Stimulated activated CD4-positive, alpha-beta T cell treated with anti-CD3 and anti-CD28 coated beads, Interleukin-4, amount 100 ng/mL, for 24 hours (primary cell): ENCODE data around the gene GAMT.

Source experiments
- DNase-seq: peaks from one replicate; pipeline ENCODE4 v3.0.0-alpha.2; 2020

The GAMT gene

DNA sequence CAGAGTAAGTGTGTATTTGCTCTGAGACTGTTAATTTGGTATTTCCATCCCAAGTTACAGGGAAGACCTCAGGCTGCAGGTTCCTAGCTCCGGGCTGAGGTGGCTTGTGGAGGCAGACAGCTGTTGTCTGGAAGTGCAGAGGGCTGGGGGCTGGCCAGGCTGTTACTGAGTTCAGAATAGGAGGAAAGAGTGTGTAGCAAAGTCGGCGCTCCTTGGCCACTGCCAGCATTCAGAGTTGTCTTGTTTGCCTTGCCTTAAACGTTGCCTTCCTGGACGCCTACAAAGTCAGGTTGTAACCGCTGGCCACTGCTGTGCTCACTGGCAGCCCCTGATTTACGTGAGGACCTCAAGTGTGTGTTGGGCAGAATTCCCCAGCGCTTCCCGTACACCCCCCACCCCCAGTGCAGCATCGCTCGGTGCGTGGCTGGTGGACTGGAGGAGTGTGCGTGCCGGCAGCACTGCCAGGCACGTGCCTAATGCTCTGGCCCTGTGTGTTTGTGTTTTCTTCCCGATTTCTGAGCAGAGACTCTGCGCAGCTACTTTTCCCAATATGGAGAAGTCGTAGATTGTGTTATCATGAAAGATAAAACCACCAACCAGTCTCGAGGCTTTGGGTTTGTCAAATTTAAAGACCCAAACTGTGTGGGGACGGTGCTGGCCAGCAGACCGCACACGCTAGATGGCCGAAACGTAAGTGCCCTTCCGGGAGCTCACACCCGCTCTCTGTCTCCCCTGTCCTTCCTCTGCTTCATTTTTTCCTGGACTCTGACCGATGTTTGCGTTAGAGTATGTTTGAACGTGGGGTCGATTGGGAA lies 16.5 kb upstream of the GAMT start:
- DNase-seq: no peak

DNA sequence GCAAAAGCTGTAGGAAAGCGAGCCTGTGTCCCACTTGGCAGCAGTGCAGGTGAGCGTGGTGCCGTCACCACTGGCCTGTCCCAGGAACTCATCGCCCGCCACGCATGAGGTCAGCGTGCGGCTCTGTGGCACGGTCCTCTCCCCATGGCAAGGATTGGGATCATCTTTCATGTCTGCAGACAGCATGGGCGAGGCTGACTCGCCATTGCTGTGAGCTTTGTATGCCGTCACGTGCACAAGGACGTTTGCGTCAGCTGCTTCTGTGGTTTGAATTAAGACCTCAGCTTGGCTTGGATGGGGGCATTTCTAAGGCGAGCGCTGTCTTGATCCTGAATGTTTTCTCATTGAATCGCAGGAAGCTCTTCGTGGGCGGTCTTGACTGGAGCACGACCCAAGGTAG lies 15.8 kb upstream of the GAMT start:
- no peak for DNase-seq

DNA sequence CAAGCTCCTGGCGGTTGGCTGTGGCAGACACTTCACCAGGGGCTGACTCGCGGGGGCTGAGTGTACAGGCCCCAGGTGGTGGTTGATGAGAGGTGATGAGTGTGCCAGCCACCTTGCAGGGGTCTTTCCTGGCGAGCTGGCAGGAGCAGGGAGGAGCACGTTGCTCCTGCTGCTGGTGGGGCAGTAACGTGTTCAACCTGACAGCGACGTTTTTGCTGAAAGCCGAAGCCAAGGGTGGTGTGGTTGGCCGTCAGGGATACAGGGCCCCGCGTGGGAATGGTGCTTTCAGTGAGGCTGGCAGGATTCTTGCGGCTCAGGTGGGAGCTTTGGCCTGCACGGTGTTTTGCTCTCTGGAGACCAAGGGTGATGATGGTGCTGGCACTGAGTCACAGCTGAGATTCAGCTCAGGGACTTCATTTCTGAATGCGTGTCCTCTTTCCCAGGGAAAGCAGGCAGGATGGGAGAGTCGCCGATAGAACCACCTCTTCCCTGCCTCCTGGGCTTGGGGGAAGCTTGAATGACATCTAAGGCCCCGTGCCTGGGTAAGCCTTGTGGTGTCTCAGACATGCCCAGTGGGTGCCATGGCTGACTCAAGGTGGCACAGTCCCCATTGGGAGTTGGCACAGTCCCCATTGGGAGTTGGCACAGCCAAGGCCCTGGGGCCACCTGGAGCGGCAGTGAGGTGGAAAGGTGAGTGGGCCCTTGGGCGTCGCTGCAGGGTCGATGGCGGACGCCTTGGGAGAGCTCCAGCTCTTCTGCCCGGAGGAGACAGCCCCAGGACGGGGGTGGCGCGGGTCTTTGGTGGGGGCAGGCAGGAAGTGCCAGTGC lies 14.9 kb upstream of the GAMT start:
- DNase-seq: no peak

DNA sequence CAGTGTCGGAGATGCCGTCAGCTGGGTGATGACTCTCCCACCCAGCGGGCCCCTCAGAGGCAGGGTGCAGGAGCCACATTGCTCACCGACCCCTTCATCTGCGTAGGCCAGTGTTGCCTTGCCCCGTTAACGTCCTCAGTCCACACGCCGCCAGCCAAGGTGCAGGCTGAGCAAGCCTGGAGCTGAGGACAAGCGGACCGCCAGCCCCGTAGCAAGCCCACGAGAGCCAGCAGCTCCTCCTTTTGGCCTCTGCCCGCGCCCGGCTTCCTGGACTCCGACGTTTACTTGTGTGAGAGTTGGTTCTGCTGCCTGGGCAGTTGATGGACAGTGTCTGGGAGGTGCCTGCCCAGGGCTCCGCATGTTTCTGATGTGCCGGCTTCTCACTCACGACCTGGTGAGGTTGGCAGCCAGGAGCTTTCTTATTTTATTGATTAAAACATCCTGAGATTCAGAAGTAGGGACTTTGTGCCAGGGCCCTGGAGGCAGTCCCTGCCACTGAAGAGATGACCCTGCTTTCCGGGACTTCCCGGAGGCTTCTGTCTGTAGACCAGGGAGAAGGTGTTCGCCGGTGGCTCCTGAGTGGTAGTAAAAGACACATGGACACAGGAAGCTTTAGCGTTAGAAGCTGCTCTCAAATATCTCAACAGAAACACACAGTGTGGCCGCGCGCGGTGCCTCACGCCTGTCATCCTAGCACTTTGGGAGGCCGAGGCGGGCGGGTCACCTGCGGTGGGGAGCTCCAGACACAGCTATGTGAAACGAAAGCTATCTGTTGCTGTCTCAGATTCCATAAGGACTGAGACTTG lies 11.9 kb upstream of the GAMT start:
- DNase-seq: no peak

DNA sequence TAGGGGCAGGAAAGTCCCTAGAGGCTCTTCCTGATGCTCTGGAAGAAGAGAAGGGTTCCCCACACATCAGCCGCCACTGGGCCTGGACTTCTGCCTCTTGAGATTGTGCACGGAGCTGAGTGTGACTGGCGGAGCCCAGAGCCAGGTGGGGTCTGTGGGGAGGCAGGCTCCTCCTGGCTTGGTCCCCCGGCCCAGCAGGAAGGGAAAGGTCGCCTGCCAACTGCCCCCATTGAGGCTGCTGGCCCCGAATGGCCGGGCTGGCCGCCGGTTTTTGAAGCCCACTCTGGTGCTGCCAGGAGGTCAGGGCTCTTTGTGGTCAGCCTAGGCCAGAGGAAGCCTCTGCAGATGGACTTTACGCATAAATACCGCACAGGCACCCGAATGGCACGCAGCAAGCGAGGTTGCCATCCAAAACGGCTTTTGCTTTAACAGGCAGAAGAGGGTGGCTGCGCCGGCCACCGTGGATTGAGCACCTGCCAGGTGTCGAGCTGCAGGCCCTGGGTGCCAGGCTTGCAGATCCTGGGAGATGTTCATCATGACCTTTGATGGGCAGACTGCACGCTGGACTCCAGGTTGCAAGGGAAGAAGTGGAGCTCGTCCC lies 11.1 kb upstream of the GAMT start:
- DNase-seq: no peak

DNA sequence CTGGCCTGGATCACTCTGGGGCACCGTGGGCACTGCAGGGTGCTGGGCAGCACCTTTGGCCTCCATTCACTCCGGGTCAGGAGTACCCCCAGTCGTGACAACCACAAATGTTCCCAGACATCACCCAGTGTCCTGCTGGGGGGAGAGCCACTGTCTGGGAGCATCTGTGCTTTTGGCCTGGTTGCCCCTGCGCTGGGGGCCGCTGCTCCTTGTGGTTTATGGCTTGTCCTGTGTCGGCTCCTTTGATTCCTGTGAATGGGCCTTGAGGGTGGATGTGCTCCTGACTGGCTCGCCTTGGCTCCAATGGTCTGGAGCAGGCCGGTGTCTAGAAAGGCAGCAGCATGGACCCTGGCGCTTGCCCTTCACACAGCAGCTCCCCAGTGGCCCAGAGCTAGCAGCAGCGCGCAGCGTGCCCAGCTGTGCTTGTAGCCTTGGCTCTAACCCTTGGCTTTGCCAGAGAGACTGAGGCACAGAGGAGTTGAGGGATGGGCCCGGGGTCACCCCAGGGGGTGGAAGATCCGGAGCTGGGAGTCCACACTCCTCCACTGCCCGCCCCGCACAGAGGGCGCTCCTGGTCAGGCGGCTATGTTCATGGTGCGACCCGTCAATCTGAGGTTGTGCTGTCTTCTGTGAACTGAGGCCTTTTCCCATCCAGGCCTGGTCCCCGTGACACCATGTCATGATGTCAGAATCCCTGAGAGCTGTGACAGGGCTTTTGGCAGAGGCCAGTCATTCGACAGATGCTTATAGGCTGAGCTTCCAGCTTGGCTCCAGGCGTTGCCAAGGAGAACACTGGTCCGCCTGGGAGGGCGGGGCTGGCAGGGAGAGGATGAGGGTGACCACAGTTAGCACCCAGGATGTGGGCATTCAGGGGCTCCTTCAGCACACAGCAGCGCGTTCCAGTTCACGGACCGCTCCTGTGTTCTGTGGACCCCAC lies 10.2 kb upstream of the GAMT start:
- no peak for DNase-seq

DNA sequence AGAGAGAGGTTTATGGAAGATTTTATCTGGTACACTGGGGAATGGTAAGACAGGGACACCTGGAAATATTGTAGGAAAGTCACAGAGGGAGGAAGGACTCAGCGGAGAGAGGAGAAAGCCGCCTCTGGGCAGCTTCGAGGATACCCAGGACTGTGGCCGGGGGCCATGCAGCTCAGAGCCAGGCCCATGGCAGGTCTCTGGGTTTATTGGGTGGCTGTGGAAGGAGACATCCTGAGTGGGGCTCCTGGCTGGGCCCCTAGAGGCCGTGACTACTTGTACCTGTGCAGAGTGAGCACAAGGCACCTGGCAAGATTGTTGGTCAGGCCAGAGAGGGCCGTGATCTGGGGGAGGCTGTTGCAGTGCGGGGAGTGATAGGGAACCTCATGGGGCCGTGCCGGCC lies 9.4 kb upstream of the GAMT start:
- DNase-seq: no peak

DNA sequence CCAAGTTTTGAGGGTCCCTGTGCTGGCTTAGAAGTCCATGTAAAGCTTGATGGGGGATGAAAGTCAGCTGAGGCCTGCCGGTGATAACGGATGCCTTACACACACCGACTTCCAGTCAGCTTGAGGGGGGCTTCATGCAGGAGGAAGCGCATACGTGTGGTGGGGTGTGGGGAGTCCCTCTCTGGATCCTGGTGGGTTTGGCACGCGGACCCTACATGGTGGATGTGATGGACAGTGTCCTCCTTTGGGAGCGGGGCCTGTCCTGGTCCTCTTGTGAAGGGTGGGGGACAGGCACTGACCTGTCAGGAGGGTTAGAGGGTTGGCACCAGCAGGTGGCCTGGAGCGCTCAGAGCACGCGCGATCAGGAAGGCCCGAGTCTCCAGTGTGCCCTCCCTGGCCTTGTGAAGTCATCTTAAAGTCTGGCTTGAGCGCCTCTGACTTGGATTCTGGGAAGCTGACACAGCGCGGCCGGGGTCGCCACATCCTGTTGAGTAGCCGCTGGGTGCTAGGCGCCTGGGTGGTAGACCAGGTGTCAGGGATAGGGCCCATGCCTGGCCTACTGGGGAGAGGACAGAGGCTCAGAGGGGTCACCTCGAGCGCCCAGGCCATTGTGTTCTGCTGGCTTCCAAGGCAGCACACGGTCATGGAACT lies 8.9 kb upstream of the GAMT start:
- DNase-seq: no peak

DNA sequence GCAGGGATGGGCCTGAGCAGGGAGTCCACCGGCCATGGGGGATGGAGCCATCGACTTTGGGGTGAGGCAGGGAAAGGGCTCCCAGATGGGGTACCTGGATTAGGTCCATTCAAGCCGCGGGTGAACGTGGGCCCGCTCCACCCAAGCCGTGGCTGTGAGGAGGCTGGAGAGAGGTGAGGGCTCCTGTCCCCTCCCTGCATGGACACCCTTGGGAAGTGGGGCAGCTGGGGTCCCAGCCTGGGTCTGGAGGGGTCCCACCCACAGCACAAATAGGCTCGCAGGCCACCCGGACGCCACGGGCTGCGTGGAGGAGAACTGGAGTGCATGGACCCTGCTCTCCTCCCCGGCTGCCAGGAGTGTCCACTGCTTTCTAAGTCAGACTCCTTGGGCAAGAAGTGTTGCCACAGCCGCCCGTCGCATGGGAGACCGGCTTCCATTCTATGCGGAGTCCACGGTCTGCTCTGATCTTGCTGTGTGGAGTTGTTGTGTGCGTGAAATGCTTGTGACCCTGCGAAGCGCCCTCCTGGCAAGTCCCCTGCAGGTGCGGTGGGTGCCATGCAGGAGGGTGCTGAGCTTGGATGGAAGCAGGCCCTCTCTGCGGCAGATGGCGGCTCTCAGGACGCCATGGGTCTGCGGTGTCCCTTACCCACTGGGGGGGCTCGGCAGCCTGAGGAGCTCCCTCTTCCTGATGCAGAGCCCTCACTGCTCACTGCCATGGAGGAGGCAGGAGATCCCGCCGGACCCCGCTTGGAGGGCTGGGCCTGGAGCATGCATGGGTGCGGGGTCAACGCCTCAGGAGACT lies 8.1 kb upstream of the GAMT start:
- DNase-seq: no peak

DNA sequence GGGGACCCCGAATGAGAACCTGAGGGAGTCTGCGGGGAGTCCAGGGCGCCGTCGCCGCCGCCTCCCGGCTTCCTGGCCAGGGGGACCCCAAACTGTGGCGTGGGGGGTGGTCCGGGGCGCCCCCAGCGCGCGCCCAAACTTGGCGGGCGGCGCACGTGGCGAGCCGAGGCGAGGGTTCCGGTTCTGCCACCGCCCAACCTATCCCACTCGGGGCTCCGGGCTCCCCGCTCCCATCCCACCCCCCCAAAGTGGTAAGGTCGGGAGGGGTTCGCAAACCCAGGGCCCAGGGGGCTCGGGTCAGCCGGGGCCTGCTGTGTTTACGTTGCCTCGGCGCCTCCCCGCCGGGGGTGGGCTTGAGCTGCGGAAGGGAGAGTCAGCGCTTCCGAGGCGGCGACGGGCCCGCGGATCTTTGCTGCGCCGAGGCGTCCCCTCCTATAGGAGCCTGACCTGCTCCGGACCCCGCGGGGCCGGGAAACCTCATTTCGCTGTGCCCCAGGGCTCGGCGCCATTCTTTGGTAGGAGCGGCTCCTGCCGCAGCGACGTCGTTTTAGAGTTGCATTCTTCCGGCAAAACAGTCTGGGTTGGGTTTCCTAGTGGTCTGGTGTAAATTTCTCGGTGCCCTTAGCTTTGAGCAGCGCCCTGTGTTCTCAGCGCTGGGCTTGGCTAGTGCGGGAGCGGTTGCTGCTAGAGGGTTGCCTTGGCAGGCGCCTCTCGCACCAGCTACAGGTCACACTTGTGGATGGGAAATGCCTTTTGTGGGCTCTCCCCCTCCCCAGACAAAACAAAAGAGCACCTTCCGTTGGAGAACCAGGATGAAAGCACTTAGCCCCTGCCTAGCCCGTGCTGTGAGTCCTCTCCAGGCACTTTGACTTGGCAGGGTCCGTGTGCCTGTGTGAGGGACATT lies 7.2 kb upstream of the GAMT start:
- DNase-seq: peak; percentile 63

DNA sequence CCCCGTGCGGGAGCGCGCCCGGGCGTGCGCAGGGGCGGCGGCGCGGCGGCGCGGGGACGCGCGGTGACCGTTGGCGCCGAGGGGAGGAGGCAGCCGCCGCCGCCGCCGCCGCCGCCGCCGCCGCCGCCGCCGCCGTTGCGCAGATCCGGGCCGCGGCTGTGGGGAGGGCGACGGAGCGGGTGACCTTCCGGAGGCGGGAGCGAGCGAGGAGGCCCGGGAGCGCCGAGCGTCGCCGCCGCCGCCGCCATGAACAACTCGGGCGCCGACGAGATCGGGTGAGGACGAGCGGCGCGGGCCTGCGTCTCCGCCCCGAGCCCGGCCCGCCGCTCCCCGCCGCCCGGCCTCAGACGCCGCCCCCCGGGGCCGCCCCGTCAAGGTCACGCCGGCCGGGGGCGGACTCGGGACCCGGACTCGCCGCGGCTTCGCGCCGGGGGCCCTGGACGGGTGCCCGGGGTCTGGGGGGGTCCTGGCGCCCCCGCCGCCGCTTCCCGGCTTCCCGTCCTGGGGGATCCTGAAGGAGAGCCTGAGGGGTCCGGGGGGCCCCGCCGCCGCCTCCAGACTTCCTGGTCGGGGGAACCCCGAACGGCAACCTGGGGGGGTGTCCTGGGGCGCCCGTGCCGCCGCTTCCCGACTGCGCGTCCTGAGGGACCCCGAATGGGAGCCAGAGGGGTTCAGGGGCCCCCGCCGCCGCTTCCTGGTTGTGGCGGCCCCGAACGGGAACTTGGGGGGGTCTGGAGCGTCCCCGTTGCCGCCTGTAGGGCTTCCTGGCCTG lies 6.4 kb upstream of the GAMT start, which contains the start of gene DAZAP1:
DAZAP1 (plus strand) TSS at position 59 of the 772 bp plus-strand sequence; CDS start at position 247, 188 bp downstream.
- peak; percentile 35 for DNase-seq

DNA sequence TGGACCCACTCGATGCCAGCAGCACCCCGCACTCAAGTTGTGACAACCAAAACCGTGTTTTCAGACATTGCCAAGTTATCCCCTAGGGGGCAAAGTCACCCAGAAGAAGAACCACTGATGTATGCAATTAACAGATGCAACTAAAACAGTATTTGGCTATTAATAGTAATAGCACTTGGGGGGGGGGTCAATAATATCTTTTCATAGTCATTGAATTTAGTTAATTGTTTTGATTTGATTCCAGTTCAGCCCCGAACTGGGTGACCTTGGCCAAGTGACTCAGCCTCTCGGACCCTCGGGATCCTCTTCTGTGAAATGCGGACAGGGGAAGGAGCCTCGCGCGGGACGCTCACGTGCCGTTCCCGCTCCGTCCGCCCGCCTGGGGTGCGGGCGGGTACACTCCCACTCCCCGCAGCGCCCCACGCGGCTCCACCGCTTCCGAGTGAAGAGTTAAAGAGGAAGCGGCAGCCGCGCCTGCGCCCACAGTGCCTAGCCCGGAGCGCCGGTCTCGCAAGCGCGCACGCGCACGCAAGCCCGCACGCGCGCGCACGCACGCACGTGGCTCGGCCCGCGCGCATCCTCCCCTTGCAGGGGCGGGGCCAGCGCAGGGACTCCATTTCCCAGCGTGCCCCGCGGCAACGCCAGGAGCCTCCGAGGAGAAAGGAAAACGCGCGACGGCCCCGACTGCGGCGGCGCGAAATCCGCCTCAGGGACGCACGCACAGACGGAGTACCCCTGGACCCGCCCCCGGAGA lies 5.6 kb upstream of the GAMT start:
- DNase-seq: peak; percentile 99

DNA sequence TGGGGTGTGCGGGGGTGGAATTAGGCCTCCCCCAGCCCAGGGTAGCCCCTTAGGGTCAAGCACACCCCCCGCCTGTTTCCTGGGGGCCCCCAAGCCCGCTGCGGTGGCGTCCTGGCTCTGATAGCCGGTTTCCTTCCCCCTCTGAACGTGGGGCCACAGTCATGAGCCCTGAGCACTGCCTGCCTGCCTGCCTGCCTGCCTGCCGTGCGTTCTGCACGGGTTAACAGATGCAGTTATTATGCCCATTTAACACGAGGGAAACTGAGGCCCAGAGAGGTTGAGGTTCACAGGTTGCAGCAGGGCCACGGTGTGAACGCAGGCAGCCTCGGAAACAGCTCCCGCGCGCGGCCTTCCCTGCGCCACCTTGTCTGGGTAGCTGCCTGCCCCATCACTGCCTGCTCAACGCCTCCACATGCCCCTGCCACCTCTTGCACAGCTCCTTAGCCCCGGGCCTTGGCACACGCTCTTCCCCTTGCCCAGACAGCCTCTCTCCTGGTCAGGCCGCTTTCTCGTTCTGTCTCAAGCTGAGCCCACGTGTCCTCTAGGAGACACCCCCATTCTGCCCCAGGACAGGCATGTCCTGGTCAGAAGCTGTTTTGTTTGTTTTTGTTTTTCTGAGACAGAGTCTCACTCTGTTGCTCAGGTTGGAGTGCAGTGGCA lies 1.2 kb upstream of the GAMT start:
- no peak for DNase-seq

DNA sequence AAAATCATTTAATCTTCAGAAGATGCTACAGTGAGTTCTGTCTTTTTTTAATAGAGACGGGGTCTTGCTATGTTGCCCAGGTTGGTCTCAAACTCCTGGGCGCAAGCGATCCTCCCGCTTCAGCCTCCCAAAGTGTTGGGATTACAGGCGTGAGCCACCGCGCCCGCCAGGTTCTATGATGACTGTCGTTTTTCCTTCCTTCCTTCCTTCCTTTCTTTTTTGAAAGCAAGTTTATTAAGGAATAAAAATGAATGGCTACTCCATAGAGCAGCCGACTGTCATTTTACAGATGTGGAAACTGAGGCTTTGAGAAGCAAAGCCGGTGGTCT lies 511 bp upstream of the GAMT start:
- no peak for DNase-seq

DNA sequence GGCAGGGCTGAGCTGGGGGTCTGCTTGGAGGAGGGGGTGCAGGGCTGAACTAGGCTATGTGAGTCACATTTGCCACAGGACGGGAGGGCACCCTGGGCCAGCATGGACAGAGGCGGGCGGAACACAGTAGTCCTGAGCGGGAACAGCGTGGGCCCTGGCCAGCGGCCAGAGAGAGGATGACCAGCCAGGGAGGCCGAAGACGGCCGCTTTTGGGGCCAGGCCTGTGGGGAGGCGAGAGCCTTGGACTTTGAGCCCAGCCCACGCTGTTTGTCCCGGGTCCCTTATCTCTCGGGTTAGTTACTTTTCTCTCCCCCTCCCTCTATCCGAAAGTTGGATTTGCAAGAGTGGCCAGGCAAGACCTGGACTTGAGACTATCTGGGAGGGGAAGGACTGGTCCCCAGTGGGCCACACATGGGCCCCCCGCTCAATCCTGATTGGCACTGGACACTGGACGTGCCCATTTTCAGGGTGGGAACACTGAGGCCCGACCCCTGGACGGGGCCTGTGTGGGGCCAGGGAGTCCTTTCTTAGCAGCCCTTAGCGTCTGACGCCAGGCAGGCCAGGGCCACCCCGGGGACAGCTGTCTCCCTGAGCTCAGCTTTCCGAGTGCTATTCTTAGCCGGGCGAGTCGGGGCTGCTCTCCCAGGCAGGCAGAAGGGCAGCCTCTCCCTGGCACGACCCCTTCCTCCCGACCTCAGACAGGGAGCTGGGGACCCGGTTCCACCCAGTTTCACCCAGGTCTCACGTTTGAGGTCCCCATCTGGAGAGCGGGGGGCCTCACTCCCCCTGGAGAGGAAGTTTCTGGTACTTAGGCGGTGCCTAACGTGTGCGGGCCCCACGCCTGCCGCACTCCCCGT lies 833 bp downstream of the GAMT start:
- no peak for DNase-seq

DNA sequence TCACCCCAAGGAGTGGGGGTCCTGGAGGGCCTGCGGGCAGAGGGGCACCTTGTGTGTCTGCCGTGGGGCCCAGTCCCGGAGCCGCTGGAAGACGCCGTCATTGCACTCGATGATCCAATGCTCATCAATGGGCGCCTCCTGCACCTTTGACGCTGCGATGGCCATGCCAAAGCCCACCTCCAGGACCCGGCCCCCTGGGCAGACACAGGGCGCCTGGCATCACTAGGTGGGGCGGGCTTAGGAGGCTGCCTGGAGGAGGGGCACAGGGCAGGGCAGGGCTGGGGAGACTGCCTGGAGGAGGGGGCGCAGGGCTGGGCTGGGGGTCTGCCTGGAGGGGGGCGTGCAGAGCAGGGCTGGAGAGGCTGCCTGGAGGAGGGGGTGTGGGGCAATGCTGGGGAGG lies 1.6 kb downstream of the GAMT start:
- no peak for DNase-seq
